ENCODE results near the gene NELFCD.

DNA sequence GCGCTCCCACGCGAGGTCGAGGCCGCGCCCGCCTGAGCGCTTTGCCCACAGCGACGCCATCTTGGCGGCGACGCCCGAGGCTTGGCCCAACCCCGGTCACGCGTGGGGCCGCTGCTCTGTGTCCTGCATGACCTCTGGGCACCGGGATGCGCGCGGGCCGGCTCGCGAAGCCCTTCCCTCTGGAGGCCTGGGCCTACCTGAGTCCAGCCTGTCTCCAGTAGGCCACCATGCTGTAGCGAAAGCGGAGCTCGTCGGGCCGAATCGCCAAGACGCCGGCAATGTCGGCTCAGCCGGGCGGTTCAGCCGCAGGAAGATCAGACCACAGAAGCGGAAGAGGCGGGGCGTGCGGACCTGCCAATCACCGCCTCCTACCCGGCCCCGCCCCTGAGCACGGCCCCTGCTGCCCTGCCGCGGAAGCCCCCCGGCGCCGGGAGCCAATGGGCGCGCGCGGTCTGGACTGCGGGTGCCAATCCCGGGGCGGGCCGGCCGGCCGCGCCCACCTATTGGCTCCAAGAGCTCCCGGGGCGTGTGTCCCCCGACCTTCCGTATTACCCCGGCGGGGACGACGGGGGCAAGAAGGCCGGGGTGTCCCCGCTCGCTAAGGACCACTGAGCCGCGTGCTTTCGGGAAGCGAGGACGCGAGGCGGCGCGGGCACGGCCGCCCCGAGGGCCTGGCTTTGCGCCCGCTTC, 51.1 kb downstream of the NELFCD start, which contains the start of gene ATP5F1E:
- TF ChIP-seq, protein P1, sequence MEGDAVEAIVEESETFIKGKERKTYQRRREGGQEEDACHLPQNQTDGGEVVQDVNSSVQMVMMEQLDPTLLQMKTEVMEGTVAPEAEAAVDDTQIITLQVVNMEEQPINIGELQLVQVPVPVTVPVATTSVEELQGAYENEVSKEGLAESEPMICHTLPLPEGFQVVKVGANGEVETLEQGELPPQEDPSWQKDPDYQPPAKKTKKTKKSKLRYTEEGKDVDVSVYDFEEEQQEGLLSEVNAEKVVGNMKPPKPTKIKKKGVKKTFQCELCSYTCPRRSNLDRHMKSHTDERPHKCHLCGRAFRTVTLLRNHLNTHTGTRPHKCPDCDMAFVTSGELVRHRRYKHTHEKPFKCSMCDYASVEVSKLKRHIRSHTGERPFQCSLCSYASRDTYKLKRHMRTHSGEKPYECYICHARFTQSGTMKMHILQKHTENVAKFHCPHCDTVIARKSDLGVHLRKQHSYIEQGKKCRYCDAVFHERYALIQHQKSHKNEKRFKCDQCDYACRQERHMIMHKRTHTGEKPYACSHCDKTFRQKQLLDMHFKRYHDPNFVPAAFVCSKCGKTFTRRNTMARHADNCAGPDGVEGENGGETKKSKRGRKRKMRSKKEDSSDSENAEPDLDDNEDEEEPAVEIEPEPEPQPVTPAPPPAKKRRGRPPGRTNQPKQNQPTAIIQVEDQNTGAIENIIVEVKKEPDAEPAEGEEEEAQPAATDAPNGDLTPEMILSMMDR (IDR thresholded peaks at IDR 0.05 in 2 of 3, conservative IDR thresholded peaks at IDR 0.05 in 1 of 3; ENCODE audit: borderline replicate concordance in 1 of 3, insufficient read depth in 1 of 3, low read depth in 2 of 3, low read length in 2 of 3) = no peak
- TF ChIP-seq FOSL1 (IDR thresholded peaks at IDR 0.05; ENCODE audit: low read depth) = no peak
- TF ChIP-seq RAD21 (IDR thresholded peaks at IDR 0.05; ENCODE audit: low read depth) = no peak
- TF ChIP-seq POLR2AphosphoS5 (IDR thresholded peaks at IDR 0.05; ENCODE audit: low read depth, low read length) = peak; percentile 86
- no peak for TF ChIP-seq EZH2 (IDR thresholded peaks at IDR 0.05)
- TF ChIP-seq POLR2A (IDR thresholded peaks at IDR 0.05; ENCODE audit: borderline replicate concordance, extremely low read depth, insufficient read depth, insufficient read length) = peak; percentile 67
- TF ChIP-seq, protein P2, sequence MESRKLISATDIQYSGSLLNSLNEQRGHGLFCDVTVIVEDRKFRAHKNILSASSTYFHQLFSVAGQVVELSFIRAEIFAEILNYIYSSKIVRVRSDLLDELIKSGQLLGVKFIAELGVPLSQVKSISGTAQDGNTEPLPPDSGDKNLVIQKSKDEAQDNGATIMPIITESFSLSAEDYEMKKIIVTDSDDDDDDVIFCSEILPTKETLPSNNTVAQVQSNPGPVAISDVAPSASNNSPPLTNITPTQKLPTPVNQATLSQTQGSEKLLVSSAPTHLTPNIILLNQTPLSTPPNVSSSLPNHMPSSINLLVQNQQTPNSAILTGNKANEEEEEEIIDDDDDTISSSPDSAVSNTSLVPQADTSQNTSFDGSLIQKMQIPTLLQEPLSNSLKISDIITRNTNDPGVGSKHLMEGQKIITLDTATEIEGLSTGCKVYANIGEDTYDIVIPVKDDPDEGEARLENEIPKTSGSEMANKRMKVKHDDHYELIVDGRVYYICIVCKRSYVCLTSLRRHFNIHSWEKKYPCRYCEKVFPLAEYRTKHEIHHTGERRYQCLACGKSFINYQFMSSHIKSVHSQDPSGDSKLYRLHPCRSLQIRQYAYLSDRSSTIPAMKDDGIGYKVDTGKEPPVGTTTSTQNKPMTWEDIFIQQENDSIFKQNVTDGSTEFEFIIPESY (IDR thresholded peaks at IDR 0.05; ENCODE audit: extremely low read depth, insufficient replicate concordance, low read length) = no peak
